ENCODE data around the gene GGPS1.
"Not testable (repeated sequence)": the region's sequence is repeated elsewhere in the genome, so short reads cannot be mapped to it uniquely, and the experiment has no call there.

GGPS1 gene

GRCh38 chr1:235364189-235364588, 35.8 kb downstream of the GGPS1 start:
- H3K36me3 ChIP-seq (ENCODE audit: control insufficient read depth, insufficient read depth, low read length); H3K4me1 ChIP-seq (ENCODE audit: control insufficient read depth, insufficient read depth, low read length); H3K9me3 ChIP-seq (ENCODE audit: control insufficient read depth, low read length); H3K27me3 ChIP-seq (ENCODE audit: control insufficient read depth, insufficient read depth, low read length, poor library complexity, severe bottlenecking); H3K4me3 ChIP-seq (ENCODE audit: insufficient read depth, low read depth, low read length); H3K27ac ChIP-seq (ENCODE audit: insufficient read depth, low read depth, low read length, poor library complexity, severe bottlenecking): not testable (repeated sequence)
- WGBS, 2 experiments = 95 to 97% methylated on average over 8 of the region's 9 CpGs

- Histone ChIP-seq H3K4me3 (ENCODE audit: insufficient read depth, low read depth, low read length) (no peak overlapping the region), H3K27me3 (ENCODE audit: control insufficient read depth, insufficient read depth, low read length, poor library complexity, severe bottlenecking) (no peaks in the 10 kb centered on the region), H3K36me3 (ENCODE audit: control insufficient read depth, insufficient read depth, low read length) (no peaks in the 10 kb centered on the region), H3K4me1 (ENCODE audit: control insufficient read depth, insufficient read depth, low read length) (peaks cover 3% of the 10 kb centered on the region), H3K27ac (ENCODE audit: insufficient read depth, low read depth, low read length, poor library complexity, severe bottlenecking) (no peak overlapping the region), H3K9me3 (ENCODE audit: control insufficient read depth, low read length) (no peaks in the 10 kb centered on the region)
- WGBS, 2 experiments = 91 to 92% methylated on average over 5 of the region's 5 CpGs
Observed at GRCh38 chr1:235366286-235366685, 37.9 kb downstream of the GGPS1 start.

- WGBS, 2 experiments = 1% methylated on average over 38 of the region's 38 CpGs
- peak within 1 kb of the TSS; percentile 36 for H3K27ac ChIP-seq (ENCODE audit: insufficient read depth, low read depth, low read length, poor library complexity, severe bottlenecking)
Observed at GRCh38 chr1:235367000-235367908, 38.9 kb downstream of the GGPS1 start, which contains the start of gene TBCE. Gene TBCE (plus strand): TSS chr1:235367427. CDS start chr1:235380050, 12,623 bp downstream.

GRCh38 chr1:235368428-235368827, 40.1 kb downstream of the GGPS1 start:
- no peaks in the 10 kb centered on the region for H3K27me3 ChIP-seq (ENCODE audit: control insufficient read depth, insufficient read depth, low read length, poor library complexity, severe bottlenecking)
- H3K36me3 ChIP-seq (ENCODE audit: control insufficient read depth, insufficient read depth, low read length) = no peaks in the 10 kb centered on the region
- H3K4me1 ChIP-seq (ENCODE audit: control insufficient read depth, insufficient read depth, low read length) = peaks cover 3% of the 10 kb centered on the region
- 93% methylated on average over 4 of the region's 5 CpGs for WGBS, 2 experiments
- peak overlapping the region; percentile 85 for H3K4me3 ChIP-seq (ENCODE audit: insufficient read depth, low read depth, low read length)
- no peaks in the 10 kb centered on the region for H3K9me3 ChIP-seq (ENCODE audit: control insufficient read depth, low read length)
- no peak overlapping the region for H3K27ac ChIP-seq (ENCODE audit: insufficient read depth, low read depth, low read length, poor library complexity, severe bottlenecking)

More at GRCh38 chr1:235367000-235367908, 38.9 kb downstream of the GGPS1 start, which contains the start of gene TBCE:
- H3K4me1 ChIP-seq (ENCODE audit: control insufficient read depth, insufficient read depth, low read length) = peaks cover 3% of the 10 kb centered on the region
- peak within 1 kb of the TSS; percentile 85 for H3K4me3 ChIP-seq (ENCODE audit: insufficient read depth, low read depth, low read length)
- H3K9me3 ChIP-seq (ENCODE audit: control insufficient read depth, low read length) = no peaks in the 10 kb centered on the region
- no peaks in the 10 kb centered on the region for H3K36me3 ChIP-seq (ENCODE audit: control insufficient read depth, insufficient read depth, low read length)
- H3K27me3 ChIP-seq (ENCODE audit: control insufficient read depth, insufficient read depth, low read length, poor library complexity, severe bottlenecking) = no peaks in the 10 kb centered on the region

- H3K4me1 ChIP-seq (ENCODE audit: control insufficient read depth, insufficient read depth, low read length) = peaks cover 3% of the 10 kb centered on the region
- WGBS, 2 experiments = 89 to 93% methylated on average over 4 to 5 of the region's 5 CpGs
Observed at GRCh38 chr1:235369802-235370201, 41.4 kb downstream of the GGPS1 start.

GRCh38 chr1:235375919-235376605, 47.7 kb downstream of the GGPS1 start:
- Histone ChIP-seq H3K4me3 (ENCODE audit: insufficient read depth, low read depth, low read length) (no peak overlapping the region), H3K27me3 (ENCODE audit: control insufficient read depth, insufficient read depth, low read length, poor library complexity, severe bottlenecking) (no peaks in the 10 kb centered on the region), H3K9me3 (ENCODE audit: control insufficient read depth, low read length) (no peaks in the 10 kb centered on the region), H3K36me3 (ENCODE audit: control insufficient read depth, insufficient read depth, low read length) (peaks cover 6% of the 10 kb centered on the region), H3K4me1 (ENCODE audit: control insufficient read depth, insufficient read depth, low read length) (no peaks in the 10 kb centered on the region), H3K27ac (ENCODE audit: insufficient read depth, low read depth, low read length, poor library complexity, severe bottlenecking) (no peak overlapping the region)
- WGBS, 2 experiments = 97 to 98% methylated on average over 6 of the region's 6 CpGs

More at GRCh38 chr1:235369802-235370201, 41.4 kb downstream of the GGPS1 start:
- no peaks in the 10 kb centered on the region for H3K36me3 ChIP-seq (ENCODE audit: control insufficient read depth, insufficient read depth, low read length)
- H3K27ac ChIP-seq (ENCODE audit: insufficient read depth, low read depth, low read length, poor library complexity, severe bottlenecking) = no peak overlapping the region
- H3K4me3 ChIP-seq (ENCODE audit: insufficient read depth, low read depth, low read length) = no peak overlapping the region
- no peaks in the 10 kb centered on the region for H3K9me3 ChIP-seq (ENCODE audit: control insufficient read depth, low read length)
- no peaks in the 10 kb centered on the region for H3K27me3 ChIP-seq (ENCODE audit: control insufficient read depth, insufficient read depth, low read length, poor library complexity, severe bottlenecking)

- not testable (repeated sequence) for H3K4me1 ChIP-seq (ENCODE audit: control insufficient read depth, insufficient read depth, low read length); H3K9me3 ChIP-seq (ENCODE audit: control insufficient read depth, low read length); H3K27ac ChIP-seq (ENCODE audit: insufficient read depth, low read depth, low read length, poor library complexity, severe bottlenecking); H3K27me3 ChIP-seq (ENCODE audit: control insufficient read depth, insufficient read depth, low read length, poor library complexity, severe bottlenecking); H3K36me3 ChIP-seq (ENCODE audit: control insufficient read depth, insufficient read depth, low read length); H3K4me3 ChIP-seq (ENCODE audit: insufficient read depth, low read depth, low read length)
- WGBS, 2 experiments = 93 to 95% methylated on average over 10 to 11 of the region's 11 CpGs
Observed at GRCh38 chr1:235378134-235378735, 49.9 kb downstream of the GGPS1 start.

- WGBS, 2 experiments = no CpG with 5 or more reads among the region's 3 CpGs
- not testable (repeated sequence) for H3K27ac ChIP-seq (ENCODE audit: insufficient read depth, low read depth, low read length, poor library complexity, severe bottlenecking); H3K36me3 ChIP-seq (ENCODE audit: control insufficient read depth, insufficient read depth, low read length); H3K4me3 ChIP-seq (ENCODE audit: insufficient read depth, low read depth, low read length); H3K9me3 ChIP-seq (ENCODE audit: control insufficient read depth, low read length); H3K27me3 ChIP-seq (ENCODE audit: control insufficient read depth, insufficient read depth, low read length, poor library complexity, severe bottlenecking); H3K4me1 ChIP-seq (ENCODE audit: control insufficient read depth, insufficient read depth, low read length)
Observed at GRCh38 chr1:235381955-235382739, 53.8 kb downstream of the GGPS1 start.

- H3K4me1 ChIP-seq (ENCODE audit: control insufficient read depth, insufficient read depth, low read length); H3K9me3 ChIP-seq (ENCODE audit: control insufficient read depth, low read length); H3K4me3 ChIP-seq (ENCODE audit: insufficient read depth, low read depth, low read length); H3K27me3 ChIP-seq (ENCODE audit: control insufficient read depth, insufficient read depth, low read length, poor library complexity, severe bottlenecking); H3K36me3 ChIP-seq (ENCODE audit: control insufficient read depth, insufficient read depth, low read length); H3K27ac ChIP-seq (ENCODE audit: insufficient read depth, low read depth, low read length, poor library complexity, severe bottlenecking): not testable (repeated sequence)
- WGBS, 2 experiments = 100% methylated on average over 1 of the region's 1 CpG
Observed at GRCh38 chr1:235385633-235386032, 57.3 kb downstream of the GGPS1 start.
